RWPE2 (cell line): ENCODE results near the gene EBF4.
A peak's percentile ranks its signal among the peaks of the same experiment; 100 is the strongest.

ENCODE experiments used
- ATAC-seq: fragments of 200-7000 bp; cut with Tn5 transposase; 3 replicates; pipeline ENCODE4 v1.9.1; 2021; ENCODE audit warnings: low read depth
- DNase-seq: peaks from one replicate; pipeline ENCODE4 v3.0.0-alpha.2; 2020; ENCODE audit warnings: low spot score
- H3K27ac ChIP-seq: fragments of 450-650 bp; 2 replicates; pipeline ENCODE4 v1.5.1; 2017; ENCODE audit warnings: mild to moderate bottlenecking; ENCODE audit not compliant: poor library complexity, severe bottlenecking
- H3K27me3 ChIP-seq: fragments of 250-450 bp; sonication (Bioruptor Pico); 2 replicates; pipeline ENCODE4 v1.5.1; 2021; ENCODE audit warnings: mild to moderate bottlenecking, moderate library complexity; ENCODE audit not compliant: insufficient read depth, poor library complexity, severe bottlenecking
- H3K36me3 ChIP-seq: fragments of 250-450 bp; sonication (Bioruptor Pico); 2 replicates; pipeline ENCODE4 v1.5.1; 2020; ENCODE audit warnings: low read depth, mild to moderate bottlenecking, moderate library complexity
- H3K4me1 ChIP-seq: fragments of 250-450 bp; sonication (Bioruptor Pico); 2 replicates; pipeline ENCODE4 v1.5.1; 2021; ENCODE audit warnings: mild to moderate bottlenecking, moderate library complexity; ENCODE audit not compliant: insufficient read depth, poor library complexity, severe bottlenecking
- H3K4me3 ChIP-seq: fragments of 250-450 bp; sonication (Bioruptor Pico); 2 replicates; pipeline ENCODE4 v1.5.1; 2021; ENCODE audit warnings: mild to moderate bottlenecking, moderate library complexity; ENCODE audit not compliant: severe bottlenecking
- H3K9me3 ChIP-seq: fragments of 250-450 bp; sonication (Bioruptor Pico); 2 replicates; pipeline ENCODE4 v1.5.1; 2021; ENCODE audit warnings: mild to moderate bottlenecking, moderate library complexity; ENCODE audit not compliant: severe bottlenecking
- CTCF ChIP-seq: fragments of 450-650 bp; IDR thresholded peaks from one replicate; pipeline ENCODE4 v1.5.1; 2017; ENCODE audit warnings: mild to moderate bottlenecking, moderate library complexity; ENCODE audit not compliant: poor library complexity, severe bottlenecking

The EBF4 gene

DNA sequence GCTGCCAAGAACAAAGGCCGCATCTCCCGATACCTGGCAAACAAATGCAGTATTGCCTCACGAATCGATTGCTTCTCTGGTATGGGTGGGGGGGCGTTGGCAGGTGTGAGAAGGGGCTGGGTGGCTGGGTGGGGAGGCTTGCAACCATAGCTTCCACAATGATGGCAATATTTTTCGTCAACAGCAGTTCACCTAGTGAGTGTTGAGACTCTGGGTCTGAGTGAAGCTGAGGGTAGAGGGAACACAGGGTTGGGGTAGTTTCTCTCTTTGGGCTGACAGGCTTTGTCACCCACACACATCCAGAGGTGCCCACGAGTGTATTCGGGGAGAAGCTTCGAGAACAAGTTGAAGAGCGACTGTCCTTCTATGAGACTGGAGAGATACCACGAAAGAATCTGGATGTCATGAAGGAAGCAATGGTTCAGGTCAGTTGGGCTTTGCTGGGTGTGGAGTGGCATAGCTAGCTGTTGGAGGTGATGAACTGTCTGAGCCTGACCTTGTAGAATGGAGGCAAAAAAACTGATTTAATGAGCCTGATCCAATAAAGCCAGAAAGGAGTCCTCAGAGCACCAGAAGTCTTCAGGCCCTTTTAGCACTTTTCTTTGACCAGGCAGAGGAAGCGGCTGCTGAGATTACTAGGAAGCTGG lies 36.0 kb upstream of the EBF4 start:
- no peak for ATAC-seq
- TF ChIP-seq CTCF, result no peak
- no peak overlapping the region for H3K4me3 ChIP-seq
- no peaks in the 10 kb centered on the region for H3K27me3 ChIP-seq
- DNase-seq, result no peak
- no peaks in the 10 kb centered on the region for H3K9me3 ChIP-seq
- peaks cover 70% of the 10 kb centered on the region for H3K36me3 ChIP-seq
- H3K4me1 ChIP-seq, result no peaks in the 10 kb centered on the region
- H3K27ac ChIP-seq, result no peak overlapping the region

GRCh38 chr20:2657241-2657640 lies 35.3 kb upstream of the EBF4 start:
- no peak for TF ChIP-seq CTCF
- Histone ChIP-seq H3K4me1 (no peaks in the 10 kb centered on the region), H3K27me3 (no peaks in the 10 kb centered on the region), H3K36me3 (peaks cover 77% of the 10 kb centered on the region), H3K4me3 (no peak overlapping the region), H3K9me3 (no peaks in the 10 kb centered on the region), H3K27ac (no peak overlapping the region)
- ATAC-seq (no peak), DNase-seq (no peak)

GRCh38 chr20:2657674-2658073 lies 34.9 kb upstream of the EBF4 start:
- TF ChIP-seq CTCF, result no peak
- DNase-seq (no peak), ATAC-seq (no peak)
- no peaks in the 10 kb centered on the region for H3K4me1 ChIP-seq
- peaks cover 81% of the 10 kb centered on the region for H3K36me3 ChIP-seq
- no peak overlapping the region for H3K4me3 ChIP-seq
- no peaks in the 10 kb centered on the region for H3K9me3 ChIP-seq
- H3K27me3 ChIP-seq, result no peaks in the 10 kb centered on the region
- H3K27ac ChIP-seq, result no peak overlapping the region

GRCh38 chr20:2658414-2659354 lies 33.9 kb upstream of the EBF4 start:
- H3K9me3 ChIP-seq, result no peaks in the 10 kb centered on the region
- no peak for TF ChIP-seq CTCF
- H3K27me3 ChIP-seq, result no peaks in the 10 kb centered on the region
- DNase-seq (no peak), ATAC-seq (peak; percentile 66)
- H3K4me1 ChIP-seq, result no peaks in the 10 kb centered on the region
- H3K4me3 ChIP-seq, result no peak overlapping the region
- H3K36me3 ChIP-seq, result peaks cover 78% of the 10 kb centered on the region
- no peak overlapping the region for H3K27ac ChIP-seq
